Astrocyte (in vitro differentiated cells and primary cell): Measurements from ENCODE around the gene ACTN1. TPM values are rescaled to one million over a fixed set of nuclear protein-coding genes. Genes with fewer than 3 reads are reported as not detected.

Source experiments
- DNase-seq: peaks from one replicate; pipeline ENCODE4 v3.0.0-alpha.2; 2010; ENCODE audit warnings: low read depth
- FAIRE-seq: peaks from 2 replicates; lab custom pipeline; 2011; peaks lifted over from hg19 to GRCh38; lab: Jason Lieb, UNC
- H2AFZ ChIP-seq: 2 replicates; pipeline ENCODE4 v1.6.0; 2012; ENCODE audit warnings: low read depth, low read length, inconsistent platforms
- H3K27ac ChIP-seq: 2 replicates; pipeline ENCODE4 v1.5.1; 2011; ENCODE audit warnings: low read depth, low read length, inconsistent platforms
- H3K27me3 ChIP-seq: 2 replicates; pipeline ENCODE4 v1.6.0; 2011; ENCODE audit warnings: low read length, inconsistent platforms; ENCODE audit not compliant: insufficient read depth
- H3K36me3 ChIP-seq: 2 replicates; pipeline ENCODE4 v1.5.1; 2011; ENCODE audit warnings: low read length, inconsistent platforms; ENCODE audit not compliant: insufficient read depth
- H3K4me1 ChIP-seq: 2 replicates; pipeline ENCODE4 v1.5.1; 2011; ENCODE audit warnings: low read length, inconsistent platforms; ENCODE audit not compliant: insufficient read depth
- H3K4me2 ChIP-seq: 2 replicates; pipeline ENCODE4 v1.6.0; 2012; ENCODE audit warnings: low read length, inconsistent platforms
- H3K4me3 ChIP-seq: 2 replicates; pipeline ENCODE4 v1.5.1; 2011; ENCODE audit warnings: low read depth, mild to moderate bottlenecking, low read length, inconsistent platforms; ENCODE audit not compliant: insufficient read depth
- H3K79me2 ChIP-seq: 2 replicates; pipeline ENCODE4 v1.6.0; 2012; ENCODE audit warnings: mild to moderate bottlenecking, low read length, inconsistent platforms; ENCODE audit not compliant: insufficient read depth
- H3K9ac ChIP-seq: 2 replicates; pipeline ENCODE4 v1.6.0; 2012; ENCODE audit warnings: mild to moderate bottlenecking, low read length, inconsistent platforms
- H3K9me3 ChIP-seq: 2 replicates; pipeline ENCODE4 v1.5.1; 2012; ENCODE audit warnings: low read depth, mild to moderate bottlenecking, low read length, inconsistent platforms; ENCODE audit not compliant: insufficient read depth
- H4K20me1 ChIP-seq: 2 replicates; pipeline ENCODE4 v1.6.0; 2012; ENCODE audit warnings: low read length, inconsistent platforms; ENCODE audit not compliant: insufficient read depth
- H3K27ac Mint-ChIP-seq: one replicate; pipeline ENCODE4 v1.8.0; 2021; ENCODE audit warnings: mild to moderate bottlenecking, mixed read lengths; ENCODE audit not compliant: unreplicated experiment
- H3K27me3 Mint-ChIP-seq: one replicate; pipeline ENCODE4 v1.8.0; 2021; ENCODE audit warnings: low read depth, mixed read lengths; ENCODE audit not compliant: unreplicated experiment
- H3K36me3 Mint-ChIP-seq: one replicate; pipeline ENCODE4 v1.8.0; 2021; ENCODE audit warnings: low read depth, mixed read lengths; ENCODE audit not compliant: unreplicated experiment
- H3K4me1 Mint-ChIP-seq: one replicate; pipeline ENCODE4 v1.8.0; 2021; ENCODE audit warnings: low read depth, mixed read lengths; ENCODE audit not compliant: unreplicated experiment
- H3K4me3 Mint-ChIP-seq: one replicate; pipeline ENCODE4 v1.8.0; 2021; ENCODE audit warnings: mild to moderate bottlenecking, moderate library complexity, mixed read lengths; ENCODE audit not compliant: unreplicated experiment
- H3K9me3 Mint-ChIP-seq: one replicate; pipeline ENCODE4 v1.8.0; 2021; ENCODE audit warnings: mild to moderate bottlenecking, mixed read lengths; ENCODE audit not compliant: unreplicated experiment
- EZH2 ChIP-seq: IDR thresholded peaks from 2 replicates; pipeline ENCODE4 v1.6.1; 2012; ENCODE audit warnings: mild to moderate bottlenecking, low read length, inconsistent platforms; ENCODE audit not compliant: insufficient read depth
- total RNA-seq: library from RNA; stranded (reverse); gene quantifications from 2 replicates; pipeline ENCODE4 v1.2.1, GENCODE V29; 2021
- TF ChIP-seq, protein P1 (sequence below): IDR thresholded peaks from 2 replicates; pipeline ENCODE4 v1.5.1; 2011; ENCODE audit warnings: low read depth, mild to moderate bottlenecking, inconsistent platforms, low read length, moderate library complexity; ENCODE audit not compliant: insufficient read depth

ACTN1 gene
- total RNA-seq, 1 donor from 2014 or later: 1,163 TPM

DNA sequence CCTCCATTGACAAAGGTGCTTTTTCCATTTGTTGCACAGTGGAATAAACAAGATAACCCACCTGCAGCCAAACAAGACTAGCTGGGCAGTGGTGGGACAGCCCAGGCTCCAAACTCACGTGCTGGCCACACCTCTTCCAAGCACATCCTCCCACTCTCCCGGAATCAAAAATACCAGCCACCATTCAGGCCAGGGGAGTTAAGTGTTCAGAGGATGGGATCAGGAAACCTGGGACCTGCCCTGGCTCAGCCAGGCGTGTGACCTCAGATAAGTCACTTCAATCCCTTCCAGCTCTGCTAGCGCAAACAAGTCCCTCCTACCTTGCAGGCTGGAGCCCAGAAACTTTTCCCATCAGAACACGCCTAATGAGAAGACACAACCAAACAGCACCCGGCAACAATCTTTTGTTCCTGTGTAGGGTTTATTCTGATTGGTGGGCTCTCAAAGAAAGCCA lies 43.3 kb downstream of the ACTN1 start:
- TF ChIP-seq, protein P1, sequence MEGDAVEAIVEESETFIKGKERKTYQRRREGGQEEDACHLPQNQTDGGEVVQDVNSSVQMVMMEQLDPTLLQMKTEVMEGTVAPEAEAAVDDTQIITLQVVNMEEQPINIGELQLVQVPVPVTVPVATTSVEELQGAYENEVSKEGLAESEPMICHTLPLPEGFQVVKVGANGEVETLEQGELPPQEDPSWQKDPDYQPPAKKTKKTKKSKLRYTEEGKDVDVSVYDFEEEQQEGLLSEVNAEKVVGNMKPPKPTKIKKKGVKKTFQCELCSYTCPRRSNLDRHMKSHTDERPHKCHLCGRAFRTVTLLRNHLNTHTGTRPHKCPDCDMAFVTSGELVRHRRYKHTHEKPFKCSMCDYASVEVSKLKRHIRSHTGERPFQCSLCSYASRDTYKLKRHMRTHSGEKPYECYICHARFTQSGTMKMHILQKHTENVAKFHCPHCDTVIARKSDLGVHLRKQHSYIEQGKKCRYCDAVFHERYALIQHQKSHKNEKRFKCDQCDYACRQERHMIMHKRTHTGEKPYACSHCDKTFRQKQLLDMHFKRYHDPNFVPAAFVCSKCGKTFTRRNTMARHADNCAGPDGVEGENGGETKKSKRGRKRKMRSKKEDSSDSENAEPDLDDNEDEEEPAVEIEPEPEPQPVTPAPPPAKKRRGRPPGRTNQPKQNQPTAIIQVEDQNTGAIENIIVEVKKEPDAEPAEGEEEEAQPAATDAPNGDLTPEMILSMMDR: no peak
- no peak for TF ChIP-seq EZH2
- H3K27ac Mint-ChIP-seq: peak overlapping the region; percentile 49
- H3K4me2 ChIP-seq: peak overlapping the region; percentile 20
- peak overlapping the region; percentile 32 for H3K27ac ChIP-seq
- H3K27me3 Mint-ChIP-seq: no peaks in the 10 kb centered on the region
- H3K9ac ChIP-seq: peak overlapping the region; percentile 24
- H3K4me3 ChIP-seq: no peak overlapping the region
- H3K36me3 ChIP-seq: peaks cover 29% of the 10 kb centered on the region
- no peaks in the 10 kb centered on the region for H3K9me3 ChIP-seq
- H2AFZ ChIP-seq: no peak overlapping the region
- FAIRE-seq: no peak
- peaks cover 97% of the 10 kb centered on the region for H3K79me2 ChIP-seq
- peaks cover 69% of the 10 kb centered on the region for H3K4me1 ChIP-seq
- peaks cover 92% of the 10 kb centered on the region for H4K20me1 ChIP-seq
- no peaks in the 10 kb centered on the region for H3K27me3 ChIP-seq
- DNase-seq: peak; percentile 51
- no peaks in the 10 kb centered on the region for H3K9me3 Mint-ChIP-seq
- H3K36me3 Mint-ChIP-seq: peaks cover 3% of the 10 kb centered on the region
- H3K4me3 Mint-ChIP-seq: no peak overlapping the region
- peaks cover 88% of the 10 kb centered on the region for H3K4me1 Mint-ChIP-seq

DNA sequence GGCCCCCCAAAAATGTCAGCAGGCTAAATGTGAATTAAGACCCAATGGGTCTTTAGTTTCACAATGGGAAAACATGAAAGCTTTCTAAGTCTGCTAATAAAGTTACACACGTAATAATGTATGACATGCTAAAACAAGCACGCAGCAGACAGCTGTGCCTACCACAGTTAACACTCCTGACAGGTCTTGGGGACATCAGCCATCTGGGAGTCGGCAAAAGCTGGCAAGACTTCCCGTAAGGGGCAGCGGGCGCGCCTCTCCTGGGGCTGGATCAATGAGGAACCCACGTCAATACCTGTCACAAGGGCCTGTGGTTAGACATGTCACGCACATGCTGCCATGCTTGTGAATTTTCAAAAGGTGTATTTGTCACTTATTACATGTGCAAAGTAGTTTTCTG lies 45.0 kb downstream of the ACTN1 start:
- no peak overlapping the region for H3K4me3 ChIP-seq
- H2AFZ ChIP-seq: no peak overlapping the region
- Mint-ChIP-seq H3K4me3 (no peak overlapping the region), H3K36me3 (peaks cover 6% of the 10 kb centered on the region), H3K27ac (no peak overlapping the region), H3K9me3 (no peaks in the 10 kb centered on the region), H3K27me3 (no peaks in the 10 kb centered on the region), H3K4me1 (peaks cover 79% of the 10 kb centered on the region)
- H3K4me1 ChIP-seq: peaks cover 59% of the 10 kb centered on the region
- FAIRE-seq (no peak), DNase-seq (no peak)
- TF ChIP-seq, protein P1: no peak
- TF ChIP-seq EZH2: no peak
- peaks cover 99% of the 10 kb centered on the region for H4K20me1 ChIP-seq
- peaks cover 99% of the 10 kb centered on the region for H3K79me2 ChIP-seq
- H3K36me3 ChIP-seq: peaks cover 36% of the 10 kb centered on the region
- H3K9ac ChIP-seq: no peak overlapping the region
- no peak overlapping the region for H3K4me2 ChIP-seq
- H3K27ac ChIP-seq: peak overlapping the region; percentile 11
- H3K27me3 ChIP-seq: no peaks in the 10 kb centered on the region
- H3K9me3 ChIP-seq: no peaks in the 10 kb centered on the region

DNA sequence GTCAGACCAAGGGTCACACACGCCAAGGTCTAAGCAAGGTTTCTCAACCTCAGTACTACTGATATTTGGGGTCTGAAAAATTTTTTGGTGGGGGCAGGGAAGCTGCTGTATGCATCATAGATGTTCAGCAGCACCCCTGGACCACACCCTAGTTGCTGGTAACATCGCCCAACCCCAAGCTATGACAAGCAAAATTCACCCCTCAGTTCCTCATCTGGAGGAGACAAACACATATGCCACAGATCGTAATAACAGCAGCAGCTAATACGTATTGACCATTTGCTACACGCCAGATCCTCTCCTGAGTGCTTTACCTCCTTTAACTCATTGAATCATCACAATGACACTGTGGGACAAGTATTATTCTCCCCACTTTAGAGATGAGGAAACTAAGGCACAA lies 46.4 kb downstream of the ACTN1 start:
- peaks cover 99% of the 10 kb centered on the region for H4K20me1 ChIP-seq
- Mint-ChIP-seq H3K4me1 (peaks cover 79% of the 10 kb centered on the region), H3K27ac (peak overlapping the region; percentile 80), H3K27me3 (no peaks in the 10 kb centered on the region), H3K4me3 (peak overlapping the region; percentile 66), H3K9me3 (no peaks in the 10 kb centered on the region), H3K36me3 (peaks cover 11% of the 10 kb centered on the region)
- peaks cover 99% of the 10 kb centered on the region for H3K79me2 ChIP-seq
- peak overlapping the region; percentile 37 for H3K4me2 ChIP-seq
- H3K4me1 ChIP-seq: peaks cover 53% of the 10 kb centered on the region
- no peak overlapping the region for H3K9ac ChIP-seq
- H3K27me3 ChIP-seq: no peaks in the 10 kb centered on the region
- FAIRE-seq (no peak), DNase-seq (no peak)
- peaks cover 36% of the 10 kb centered on the region for H3K36me3 ChIP-seq
- no peak for TF ChIP-seq EZH2
- TF ChIP-seq, protein P1: no peak
- no peaks in the 10 kb centered on the region for H3K9me3 ChIP-seq
- no peak overlapping the region for H2AFZ ChIP-seq
- peak overlapping the region; percentile 47 for H3K27ac ChIP-seq
- H3K4me3 ChIP-seq: no peak overlapping the region
